ENCODE measurements around the gene TREX2. TPM values are rescaled to one million over a fixed set of nuclear protein-coding genes. Genes with fewer than 3 reads are reported as not detected.

The TREX2 gene
- total and polyA plus RNA-seq, 2 experiments from 2014 or later: 0.60 to 1.3 TPM

- Histone ChIP-seq H3K4me2 (no peak overlapping the region), H3K4me1 (ENCODE audit: insufficient read depth) (no peaks in the 10 kb centered on the region), H3K79me2 (no peaks in the 10 kb centered on the region), H3K36me3 (replicated peaks; ENCODE audit: insufficient read depth, low read depth) (no peaks in the 10 kb centered on the region), H3K27ac (no peak overlapping the region), H4K20me1 (ENCODE audit: insufficient read depth, poor library complexity, severe bottlenecking) (no peaks in the 10 kb centered on the region), H3K27me3 (no peaks in the 10 kb centered on the region), H2AFZ (no peak overlapping the region), H3K9me3 (ENCODE audit: low read depth) (no peaks in the 10 kb centered on the region), H3K9me2 (replicated peaks; ENCODE audit: insufficient read depth) (no peaks in the 10 kb centered on the region), H3K4me3 (no peak overlapping the region)
- WGBS (ENCODE audit: low lambda C conversion rate, missing lambda C conversion rate): 87% methylated on average over 9 of the region's 12 CpGs
- no peak for DNase-seq (ENCODE audit: low spot score)
- no peak for TF ChIP-seq CTCF (IDR thresholded peaks at IDR 0.05; ENCODE audit: poor library complexity)
- TF ChIP-seq EZH2 (IDR thresholded peaks at IDR 0.05; ENCODE audit: borderline replicate concordance): no peak
- TF ChIP-seq EZH2phosphoT487 (IDR thresholded peaks at IDR 0.05; ENCODE audit: low read depth, severe bottlenecking, unreplicated experiment): no peak
Measured at GRCh38 chrX:153408871-153409351, 36.9 kb downstream of the TREX2 start.

GRCh38 chrX:153408221-153408721 lies 37.6 kb downstream of the TREX2 start:
- no peak overlapping the region for H2AFZ ChIP-seq
- H3K4me1 ChIP-seq (ENCODE audit: insufficient read depth): no peaks in the 10 kb centered on the region
- H3K27ac ChIP-seq: no peak overlapping the region
- H3K79me2 ChIP-seq: no peaks in the 10 kb centered on the region
- no peak overlapping the region for H3K4me2 ChIP-seq
- no peaks in the 10 kb centered on the region for H4K20me1 ChIP-seq (ENCODE audit: insufficient read depth, poor library complexity, severe bottlenecking)
- H3K9me3 ChIP-seq (ENCODE audit: low read depth): no peaks in the 10 kb centered on the region
- TF ChIP-seq EZH2phosphoT487 (IDR thresholded peaks at IDR 0.05; ENCODE audit: low read depth, severe bottlenecking, unreplicated experiment) (no peak), EZH2 (IDR thresholded peaks at IDR 0.05; ENCODE audit: borderline replicate concordance) (no peak), CTCF (IDR thresholded peaks at IDR 0.05; ENCODE audit: poor library complexity) (no peak)
- DNase-seq (ENCODE audit: low spot score): no peak
- WGBS (ENCODE audit: low lambda C conversion rate, missing lambda C conversion rate): 78% methylated on average over 10 of the region's 10 CpGs
- no peaks in the 10 kb centered on the region for H3K27me3 ChIP-seq
- H3K9me2 ChIP-seq (replicated peaks; ENCODE audit: insufficient read depth): no peaks in the 10 kb centered on the region
- H3K4me3 ChIP-seq: no peak overlapping the region
- no peaks in the 10 kb centered on the region for H3K36me3 ChIP-seq (replicated peaks; ENCODE audit: insufficient read depth, low read depth)

GRCh38 chrX:153407736-153408135 lies 38.1 kb downstream of the TREX2 start:
- no peaks in the 10 kb centered on the region for H3K36me3 ChIP-seq (replicated peaks; ENCODE audit: insufficient read depth, low read depth)
- H3K27me3 ChIP-seq: no peaks in the 10 kb centered on the region
- H3K4me3 ChIP-seq: no peak overlapping the region
- no peaks in the 10 kb centered on the region for H3K9me2 ChIP-seq (replicated peaks; ENCODE audit: insufficient read depth)
- DNase-seq (ENCODE audit: low spot score): no peak
- no peaks in the 10 kb centered on the region for H3K9me3 ChIP-seq (ENCODE audit: low read depth)
- H3K79me2 ChIP-seq: no peaks in the 10 kb centered on the region
- no peak overlapping the region for H3K27ac ChIP-seq
- H2AFZ ChIP-seq: no peak overlapping the region
- H4K20me1 ChIP-seq (ENCODE audit: insufficient read depth, poor library complexity, severe bottlenecking): no peaks in the 10 kb centered on the region
- 56% methylated on average over 3 of the region's 3 CpGs for WGBS (ENCODE audit: low lambda C conversion rate, missing lambda C conversion rate)
- H3K4me2 ChIP-seq: no peak overlapping the region
- TF ChIP-seq EZH2 (IDR thresholded peaks at IDR 0.05; ENCODE audit: borderline replicate concordance) (no peak), EZH2phosphoT487 (IDR thresholded peaks at IDR 0.05; ENCODE audit: low read depth, severe bottlenecking, unreplicated experiment) (no peak), CTCF (IDR thresholded peaks at IDR 0.05; ENCODE audit: poor library complexity) (no peak)
- H3K4me1 ChIP-seq (ENCODE audit: insufficient read depth): no peaks in the 10 kb centered on the region

Measured in hepatocyte (in vitro differentiated cells).